Activated CD8-positive, alpha-beta T cell treated with anti-CD3 and anti-CD28 coated beads for 36 hours (primary cell): ENCODE measurements around the gene BTG1. TPM values are rescaled to one million over a fixed set of nuclear protein-coding genes. Genes with fewer than 3 reads are reported as not detected.

ENCODE experiments used
- ATAC-seq: fragments of 200-7000 bp; cut with Tn5 transposase; one replicate; pipeline ENCODE4 v1.10.0; 2021; ENCODE audit warnings: mild to moderate bottlenecking, moderate library complexity
- CTCF ChIA-PET: fragments of 350-600 bp; sonication (Branson Sonifier 250); formaldehyde crosslinking; loops from one replicate; lab custom pipeline; 2021; ENCODE audit warnings: antibody characterized with exemption; lab: Charles Lee
- POLR2A ChIA-PET: fragments of 350-600 bp; sonication (Branson Sonifier 250); formaldehyde crosslinking; loops from one replicate; lab custom pipeline; 2021; ENCODE audit warnings: antibody characterized with exemption; lab: Charles Lee
- DNase-seq: peaks from one replicate; pipeline ENCODE4 v3.0.0-alpha.2; 2020
- H3K27ac Mint-ChIP-seq: one replicate; pipeline ENCODE4 v1.8.0; 2021; ENCODE audit warnings: mild to moderate bottlenecking, mixed read lengths
- H3K27me3 Mint-ChIP-seq: one replicate; pipeline ENCODE4 v1.8.0; 2021; ENCODE audit warnings: mixed read lengths
- H3K36me3 Mint-ChIP-seq: one replicate; pipeline ENCODE4 v1.8.0; 2021; ENCODE audit warnings: low read depth, mixed read lengths
- H3K4me1 Mint-ChIP-seq: one replicate; pipeline ENCODE4 v1.8.0; 2021; ENCODE audit warnings: low read depth, mixed read lengths
- H3K4me3 Mint-ChIP-seq: one replicate; pipeline ENCODE4 v1.8.0; 2021; ENCODE audit warnings: mild to moderate bottlenecking, moderate library complexity, mixed read lengths
- H3K9me3 Mint-ChIP-seq: one replicate; pipeline ENCODE4 v1.8.0; 2021; ENCODE audit warnings: mixed read lengths
- CTCF ChIP-seq: fragments of 200-600 bp; IDR thresholded peaks from one replicate; pipeline ENCODE4 v1.8.0; 2022; ENCODE audit warnings: antibody characterized with exemption, mild to moderate bottlenecking
- intact Hi-C: fragments of 100-400 bp; cut with micrococcal nuclease; formaldehyde crosslinking; loops from one replicate; pipeline ENCODE4 v1.10.0; 2022
- total RNA-seq, 2 experiments: library from RNA; stranded (reverse); gene quantifications; one replicate each; pipeline ENCODE4 v1.2.3, GENCODE V29; 2021

Gene BTG1
- total RNA-seq, 2 experiments from 2014 or later: 197 to 200 TPM

GRCh38 chr12:92111256-92111655 lies 34.4 kb downstream of the BTG1 start:
- Mint-ChIP-seq H3K4me3 (peak overlapping the region; percentile 59), H3K4me1 (peaks cover 76% of the 10 kb centered on the region), H3K27ac (peak overlapping the region; percentile 77), H3K27me3 (no peaks in the 10 kb centered on the region), H3K36me3 (peaks cover 19% of the 10 kb centered on the region), H3K9me3 (no peaks in the 10 kb centered on the region)
- no peak for TF ChIP-seq CTCF
- ChIA-PET POLR2A (interaction anchor here (1.1 to 1.5 kb wide), 3 partner anchors 12 to 234 kb away, joined by 3 to 7 read pairs (median 6); no protein-coding TSS in a partner anchor), CTCF (interaction anchor here (1.0 kb wide), 1 partner anchor 18 kb away, joined by 3 read pairs; no protein-coding TSS in a partner anchor)
- DNase-seq (no peak), ATAC-seq (peak; percentile 29)
- intact Hi-C loops: no loop called here

GRCh38 chr12:92110083-92110640 lies 35.5 kb downstream of the BTG1 start:
- Mint-ChIP-seq H3K4me3 (peak overlapping the region; percentile 59), H3K9me3 (no peaks in the 10 kb centered on the region), H3K27me3 (no peaks in the 10 kb centered on the region), H3K27ac (peak overlapping the region; percentile 77), H3K36me3 (peaks cover 13% of the 10 kb centered on the region), H3K4me1 (peaks cover 80% of the 10 kb centered on the region)
- no peak for TF ChIP-seq CTCF
- ChIA-PET POLR2A (no interaction called here), CTCF (interaction anchor here (1.0 kb wide), 1 partner anchor 20 kb away, joined by 3 read pairs; no protein-coding TSS in a partner anchor)
- DNase-seq (no peak), ATAC-seq (no peak)
- intact Hi-C loops: no loop called here

- peak overlapping the region; percentile 59 for H3K4me3 Mint-ChIP-seq
- H3K27ac Mint-ChIP-seq: peak overlapping the region; percentile 77
- H3K27me3 Mint-ChIP-seq: no peaks in the 10 kb centered on the region
- peak; percentile 58 for ATAC-seq
- TF ChIP-seq CTCF: no peak
- peaks cover 77% of the 10 kb centered on the region for H3K4me1 Mint-ChIP-seq
- H3K36me3 Mint-ChIP-seq: peaks cover 8% of the 10 kb centered on the region
- ChIA-PET CTCF (no interaction called here), POLR2A (interaction anchor here (0.8 to 1.5 kb wide), 2 partner anchors 12 to 15 kb away, joined by 3 to 4 read pairs; no protein-coding TSS in a partner anchor)
- intact Hi-C loops: no loop called here
- no peaks in the 10 kb centered on the region for H3K9me3 Mint-ChIP-seq
- peak; percentile 49 for DNase-seq
Observed at GRCh38 chr12:92109613-92110012, 36.0 kb downstream of the BTG1 start.

GRCh38 chr12:92108651-92109050 lies 37.0 kb downstream of the BTG1 start:
- no peak for DNase-seq
- peaks cover 75% of the 10 kb centered on the region for H3K4me1 Mint-ChIP-seq
- H3K36me3 Mint-ChIP-seq: peaks cover 7% of the 10 kb centered on the region
- no peak overlapping the region for H3K27ac Mint-ChIP-seq
- ATAC-seq: no peak
- no peak for TF ChIP-seq CTCF
- no peaks in the 10 kb centered on the region for H3K9me3 Mint-ChIP-seq
- ChIA-PET CTCF (no interaction called here), POLR2A (interaction anchor here (0.6 to 1.5 kb wide), 5 partner anchors 11 to 36 kb away, joined by 3 to 5 read pairs (median 4); no protein-coding TSS in a partner anchor)
- H3K27me3 Mint-ChIP-seq: no peaks in the 10 kb centered on the region
- no peak overlapping the region for H3K4me3 Mint-ChIP-seq
- intact Hi-C loops: no loop called here

- H3K27ac Mint-ChIP-seq: no peak overlapping the region
Observed at GRCh38 chr12:92107621-92108131, 38.0 kb downstream of the BTG1 start.

More at GRCh38 chr12:92107621-92108131, 38.0 kb downstream of the BTG1 start:
- no peak overlapping the region for H3K4me3 Mint-ChIP-seq
- H3K36me3 Mint-ChIP-seq: peaks cover 4% of the 10 kb centered on the region
- peaks cover 68% of the 10 kb centered on the region for H3K4me1 Mint-ChIP-seq
- DNase-seq (no peak), ATAC-seq (no peak)
- no peak for TF ChIP-seq CTCF
- H3K9me3 Mint-ChIP-seq: no peaks in the 10 kb centered on the region
- ChIA-PET CTCF (interaction anchor here (1.1 kb wide), 1 partner anchor 66 kb away, joined by 3 read pairs; no protein-coding TSS in a partner anchor), POLR2A (interaction anchor here (0.7 to 1.5 kb wide), 3 partner anchors 30 to 1019 kb away, joined by 3 to 4 read pairs (median 3); no protein-coding TSS in a partner anchor)
- no peaks in the 10 kb centered on the region for H3K27me3 Mint-ChIP-seq
- intact Hi-C loops: no loop called here
